DMS53 (cell line): ENCODE measurements around the gene VWC2L.
A peak's percentile ranks its signal among the peaks of the same experiment; 100 is the strongest.

Experiments used
- DNase-seq: peaks from one replicate; lab custom pipeline; 2025; lab: John Stamatoyannopoulos, UW

VWC2L gene

DNA sequence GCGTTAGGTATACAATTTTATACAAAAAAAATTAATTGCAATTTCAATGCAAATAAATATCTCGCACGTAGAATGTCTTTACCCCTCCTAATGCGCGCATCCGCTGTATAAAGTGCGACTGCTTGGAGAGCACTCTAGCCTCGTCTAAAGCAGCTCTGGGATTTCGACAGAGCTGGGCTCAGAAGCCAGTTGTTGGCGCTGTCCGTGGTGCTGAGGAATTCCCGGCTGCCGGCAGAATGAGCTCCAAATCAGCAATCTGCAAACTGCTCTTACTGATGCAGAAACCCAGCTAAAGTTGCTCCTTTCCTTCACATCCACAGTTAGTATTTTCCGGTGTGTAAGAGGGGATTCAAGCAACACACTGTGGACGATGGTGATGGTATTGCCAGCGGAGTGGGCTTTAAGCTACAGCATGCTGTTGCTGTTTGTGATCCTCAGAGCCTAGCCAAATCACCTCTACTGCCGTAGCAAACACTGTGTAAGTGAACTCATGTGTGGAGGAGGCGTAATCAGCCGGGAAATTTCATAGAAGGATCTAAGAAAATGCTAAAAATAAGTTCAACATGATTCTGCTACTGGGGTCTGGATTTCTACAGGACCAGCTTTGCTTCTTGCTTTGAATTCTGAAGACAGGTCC, at the start of gene VWC2L:
VWC2L (plus strand) TSS at position 137 of the 637 bp plus-strand sequence. CDS start 3,140 bp downstream, outside the sequence.
- peak; percentile 79 for DNase-seq

DNA sequence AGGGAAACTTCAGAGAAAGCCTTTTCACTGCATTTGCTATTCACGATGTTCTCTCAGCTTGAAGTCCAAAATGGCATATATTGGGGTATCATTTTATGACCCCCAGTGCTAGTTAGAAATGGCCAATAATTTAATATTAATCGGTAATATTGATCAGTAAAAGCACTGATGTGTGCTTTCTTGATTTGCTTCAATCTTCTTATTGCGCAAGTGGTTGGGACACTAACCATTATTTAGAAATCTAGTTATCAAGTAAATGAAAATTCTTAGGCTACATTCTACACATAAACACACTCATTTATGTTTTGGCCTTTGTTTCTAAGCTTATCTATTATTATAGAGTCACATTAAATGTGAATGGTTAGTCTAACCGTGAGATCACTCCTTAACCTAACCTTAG, 49.7 kb upstream of the VWC2L start:
- no peak for DNase-seq

GRCh38 chr2:214365549-214365948, 45.3 kb upstream of the VWC2L start:
- no peak for DNase-seq

DNA sequence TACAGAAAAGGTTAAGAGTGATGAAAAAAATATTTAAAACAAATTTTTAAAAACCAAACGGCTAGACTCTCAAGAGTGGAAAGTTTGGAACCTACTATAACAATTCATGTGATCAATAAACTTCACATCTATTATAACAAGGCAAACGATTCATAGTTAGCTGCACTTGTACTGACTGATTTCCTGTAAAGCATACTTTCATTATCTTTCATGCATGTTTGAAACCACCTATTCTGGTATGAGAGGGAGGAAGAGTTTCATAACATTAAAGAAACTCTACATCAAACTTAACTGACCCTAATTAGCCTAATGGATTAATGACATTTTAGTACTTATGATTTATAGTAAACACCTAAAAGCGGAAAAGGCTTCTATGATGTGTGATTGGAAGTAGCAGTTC, 43.7 kb upstream of the VWC2L start:
- DNase-seq = no peak

DNA sequence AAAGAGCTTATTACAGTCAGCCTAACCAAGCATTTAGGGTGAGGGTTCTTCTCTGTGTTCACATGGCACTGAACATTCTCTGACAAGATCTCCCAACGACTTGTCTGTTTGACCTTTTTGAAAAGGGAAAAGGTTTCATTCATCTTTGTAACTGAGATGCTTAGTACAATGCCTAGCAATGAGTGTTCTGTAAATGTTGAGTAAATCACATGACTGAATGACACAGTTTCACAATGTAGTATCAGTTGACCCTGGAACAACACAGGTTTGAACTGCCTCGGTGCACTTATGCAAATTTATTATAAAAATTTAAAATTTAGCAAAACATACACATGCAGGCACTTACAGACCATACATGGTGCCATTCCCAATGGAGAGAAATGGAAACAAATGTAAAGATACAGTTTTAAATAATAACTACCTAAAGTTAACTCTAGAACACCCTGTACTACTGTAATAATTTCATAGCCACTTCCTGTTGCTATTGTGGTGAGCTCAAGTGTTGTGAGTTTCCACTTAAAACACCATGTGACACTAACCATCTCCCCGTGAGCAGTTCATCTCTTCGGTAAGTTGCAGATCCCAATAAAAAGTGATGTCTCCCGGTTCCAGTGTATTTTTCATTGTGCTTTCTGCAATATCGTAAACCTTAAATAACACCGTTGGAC, 34.1 kb upstream of the VWC2L start:
- DNase-seq = peak; percentile 57

DNA sequence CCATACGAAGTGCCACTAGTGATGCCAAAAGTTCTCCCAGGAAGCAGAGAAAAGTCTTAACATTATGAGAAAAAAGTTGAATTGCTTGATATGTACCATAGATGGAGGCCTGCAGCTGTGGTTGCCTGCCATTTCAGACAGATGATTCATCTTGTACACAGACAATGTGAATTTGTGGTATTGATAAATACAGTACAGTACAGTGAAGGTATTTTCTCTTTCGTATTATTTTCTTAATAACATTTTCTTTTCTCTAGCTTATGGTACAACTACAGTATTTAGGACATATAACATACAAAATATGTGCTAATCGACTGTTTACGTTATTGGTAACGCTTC, 33.6 kb upstream of the VWC2L start:
- peak; percentile 35 for DNase-seq

DNA sequence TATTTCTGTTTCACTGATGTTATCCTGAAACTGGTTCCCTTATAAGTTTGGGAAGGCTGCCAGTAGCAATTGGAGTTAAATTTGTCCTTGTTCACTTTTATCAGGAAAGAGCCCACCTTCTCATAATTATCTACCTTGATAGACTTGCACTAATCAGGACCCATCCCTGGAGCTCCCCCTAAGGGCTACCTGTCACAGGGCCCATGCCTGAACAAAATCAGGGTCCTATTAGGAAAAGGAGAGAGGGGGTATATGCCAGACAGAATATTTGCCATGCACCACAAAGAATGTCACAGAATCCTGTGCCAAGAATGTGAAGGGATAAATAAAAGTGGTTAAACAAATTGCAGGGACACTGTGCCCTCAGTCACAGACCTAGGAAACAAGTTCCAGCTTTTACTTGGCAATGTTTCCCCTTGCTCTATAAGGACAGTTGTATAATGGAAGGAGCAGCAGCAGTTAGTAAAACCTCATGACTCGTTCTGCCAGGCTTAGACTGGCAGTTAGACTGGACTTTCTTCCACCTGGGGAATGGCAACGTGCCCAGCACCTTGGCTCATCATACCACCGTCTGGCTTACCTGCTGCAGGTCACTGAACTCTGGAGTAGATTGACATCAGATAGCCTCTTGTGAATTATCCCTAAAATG, 32.3 kb upstream of the VWC2L start:
- peak; percentile 36 for DNase-seq

DNA sequence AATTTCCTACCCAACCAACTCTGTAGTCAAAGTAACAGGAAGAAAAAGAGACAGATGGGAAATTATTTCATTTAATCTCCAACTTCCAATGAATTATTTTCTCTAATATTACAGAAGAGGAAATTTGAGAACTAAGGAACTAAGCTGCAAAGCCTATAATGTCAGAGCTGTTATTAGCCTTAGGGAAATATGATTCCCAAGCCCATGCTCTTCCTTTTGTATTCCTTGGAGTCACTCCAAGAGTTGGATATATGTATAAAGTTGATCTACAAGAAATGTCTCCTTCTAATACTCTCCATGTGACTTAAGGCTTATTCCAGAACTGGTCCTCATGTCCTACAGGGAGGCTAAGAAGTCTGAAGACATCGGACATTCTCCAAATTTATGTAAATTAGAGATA, 31.6 kb upstream of the VWC2L start:
- DNase-seq = no peak

GRCh38 chr2:214380681-214381080, 30.2 kb upstream of the VWC2L start:
- no peak for DNase-seq

DNA sequence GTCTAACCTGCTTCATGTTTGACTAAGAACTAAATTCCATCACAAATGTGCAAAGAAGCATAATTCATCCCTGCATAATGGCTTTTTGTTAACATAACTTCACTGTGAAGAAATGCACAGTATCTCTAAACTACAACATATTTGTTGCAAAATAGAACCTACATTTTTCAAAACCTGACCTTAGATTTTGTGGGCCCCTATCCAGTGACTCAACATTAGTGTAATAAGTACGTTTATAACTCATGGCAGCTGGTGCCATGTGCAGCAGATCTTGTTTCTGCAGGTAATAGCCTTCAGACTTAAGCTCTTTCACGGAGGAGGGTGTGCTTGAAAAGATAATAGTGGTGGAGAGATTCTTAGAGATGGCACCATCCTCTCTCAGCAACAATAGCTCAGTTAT, 28.6 kb upstream of the VWC2L start:
- DNase-seq = no peak

DNA sequence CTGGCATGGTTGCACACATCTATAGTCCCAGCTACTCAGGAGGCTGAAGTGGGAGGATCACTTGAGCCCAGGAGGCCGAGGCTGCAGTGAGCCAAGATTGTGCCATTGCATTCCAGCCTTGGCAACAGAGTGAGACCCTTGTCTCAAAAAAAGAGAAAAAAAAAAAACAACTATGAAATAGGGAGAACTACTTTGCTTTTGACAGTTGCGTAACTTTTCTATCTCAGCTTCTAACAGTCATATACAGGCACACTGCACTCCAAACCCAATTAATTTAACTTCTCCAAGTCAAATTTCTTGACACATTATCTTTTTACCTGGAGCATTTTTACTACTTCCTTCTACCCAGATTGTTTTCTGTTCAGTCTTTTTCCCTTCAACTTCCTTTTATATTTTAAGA, 24.1 kb upstream of the VWC2L start:
- no peak for DNase-seq

- DNase-seq = no peak
Observed at GRCh38 chr2:214389334-214389733, 21.5 kb upstream of the VWC2L start.

DNA sequence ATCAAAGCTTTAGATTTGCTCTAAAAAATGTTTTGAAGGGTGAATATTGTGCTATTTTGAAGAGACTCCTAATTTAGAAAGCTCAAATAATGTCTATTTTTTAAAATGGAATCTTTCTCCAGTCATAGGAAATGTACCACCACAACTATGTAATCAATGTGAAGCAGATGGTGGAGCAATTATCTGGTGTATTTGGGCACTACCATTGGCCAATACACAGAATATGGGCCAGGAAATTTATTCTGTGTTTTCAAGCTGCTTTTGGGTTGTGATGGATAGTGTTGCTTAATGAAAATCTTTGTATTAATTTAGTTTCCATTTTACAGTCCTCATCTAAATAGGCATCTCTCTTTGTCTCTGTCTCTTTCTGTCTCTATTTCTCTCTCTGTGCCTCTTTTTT, 17.1 kb upstream of the VWC2L start:
- no peak for DNase-seq

DNA sequence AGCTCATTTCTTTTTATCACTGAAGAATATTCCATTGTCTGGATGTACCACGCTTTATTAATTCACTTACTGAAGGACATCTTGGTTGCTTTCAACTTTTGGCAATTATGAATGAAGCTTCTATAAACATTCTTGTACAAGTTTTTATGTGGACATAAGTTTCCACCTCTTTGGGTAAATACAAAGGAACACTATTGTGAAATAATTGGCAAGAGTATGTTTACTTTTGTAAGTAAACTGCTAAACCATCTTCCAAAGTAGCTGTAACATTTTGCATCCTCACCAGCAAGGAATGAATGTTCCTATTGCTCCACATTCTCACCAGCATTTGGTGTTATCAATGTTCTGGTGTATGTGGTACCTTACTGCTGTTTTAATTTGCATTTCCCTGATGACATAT, 15.8 kb upstream of the VWC2L start:
- no peak for DNase-seq

GRCh38 chr2:214401580-214401979, 9.3 kb upstream of the VWC2L start:
- no peak for DNase-seq

DNA sequence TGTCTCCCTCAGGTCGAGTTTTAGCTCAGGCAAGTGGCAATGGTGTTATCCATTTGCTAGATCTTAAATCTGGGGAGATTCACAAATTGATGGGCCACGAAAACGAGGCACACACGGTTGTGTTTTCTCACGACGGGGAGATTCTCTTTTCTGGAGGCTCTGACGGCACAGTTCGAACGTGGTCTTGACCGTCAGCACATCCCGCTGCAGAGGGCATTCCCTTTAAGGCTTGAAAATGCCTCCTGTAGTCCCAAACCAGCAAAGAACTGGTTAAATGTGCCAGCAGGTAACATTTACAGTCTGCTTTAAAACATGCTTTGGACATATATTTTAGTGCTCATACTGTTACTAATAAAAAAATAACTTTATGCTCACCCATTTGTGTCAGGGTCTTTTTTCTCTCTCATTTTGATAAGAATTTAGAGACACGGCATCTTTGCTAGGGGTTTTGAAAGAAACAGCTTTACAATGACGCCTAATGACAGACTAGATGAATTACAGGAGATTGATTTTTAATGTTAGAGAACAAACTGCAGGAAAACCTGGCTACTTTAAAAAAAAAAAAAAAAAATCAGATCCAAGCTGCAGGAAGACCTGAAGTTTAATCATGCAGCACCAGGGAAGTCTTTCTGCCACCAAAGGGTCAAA, 602 bp upstream of the VWC2L start:
- peak; percentile 62 for DNase-seq

DNA sequence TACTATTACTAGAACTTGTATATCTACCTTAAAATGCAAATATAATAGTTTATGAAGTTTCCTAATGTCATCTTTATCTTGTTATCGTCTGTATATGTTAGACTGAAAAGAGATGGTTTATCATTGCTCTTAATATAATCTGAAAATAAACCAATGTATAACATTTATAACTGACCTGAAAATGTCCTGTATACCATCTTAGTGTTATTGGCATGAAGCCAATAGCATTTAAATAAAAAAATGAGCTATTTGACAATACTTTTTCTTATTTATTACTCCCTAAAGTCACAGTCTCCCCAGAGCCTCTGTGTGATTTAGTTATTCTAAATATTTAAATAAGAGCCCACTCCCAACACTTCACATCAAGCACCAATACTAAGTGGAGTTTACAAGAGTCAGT, 1.8 kb downstream of the VWC2L start:
- no peak for DNase-seq

- no peak for DNase-seq
Observed at GRCh38 chr2:214436470-214436869, 25.6 kb downstream of the VWC2L start.

DNA sequence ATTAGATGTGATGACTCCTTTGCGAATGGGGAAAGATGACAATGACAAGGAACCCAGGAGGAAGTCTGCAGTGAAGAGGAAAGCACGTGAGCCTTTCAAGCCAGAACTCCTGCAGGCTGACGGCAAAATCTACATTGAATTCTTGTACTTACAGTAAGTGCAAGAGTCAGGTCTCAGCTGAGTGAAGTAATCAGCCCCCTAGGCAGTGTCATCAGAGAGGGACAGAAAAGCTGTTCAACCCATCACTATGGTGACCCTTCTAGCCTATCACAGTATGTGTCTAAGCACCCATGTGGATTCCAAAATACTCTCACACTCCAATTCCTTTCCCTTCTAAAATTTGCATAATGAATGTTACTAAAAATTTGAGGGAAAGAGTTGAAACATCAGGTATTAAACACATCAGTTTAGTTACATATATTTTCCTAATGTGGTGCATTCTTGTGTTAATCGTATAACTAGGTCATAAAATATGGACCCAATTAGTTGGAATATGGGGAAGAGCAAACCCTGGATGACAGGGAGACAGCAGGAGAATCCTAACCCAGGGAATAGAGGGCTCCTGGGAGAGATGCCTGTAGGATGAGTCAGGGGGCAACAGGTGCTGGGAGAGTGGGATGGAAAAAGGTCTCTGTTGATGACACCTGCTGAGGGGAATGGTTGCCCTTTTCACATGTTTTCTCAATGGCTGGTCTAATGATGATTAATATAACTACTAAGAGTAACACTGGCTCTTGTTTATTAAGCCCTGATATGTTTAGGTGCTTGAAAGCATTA, 39.5 kb downstream of the VWC2L start:
- no peak for DNase-seq

DNA sequence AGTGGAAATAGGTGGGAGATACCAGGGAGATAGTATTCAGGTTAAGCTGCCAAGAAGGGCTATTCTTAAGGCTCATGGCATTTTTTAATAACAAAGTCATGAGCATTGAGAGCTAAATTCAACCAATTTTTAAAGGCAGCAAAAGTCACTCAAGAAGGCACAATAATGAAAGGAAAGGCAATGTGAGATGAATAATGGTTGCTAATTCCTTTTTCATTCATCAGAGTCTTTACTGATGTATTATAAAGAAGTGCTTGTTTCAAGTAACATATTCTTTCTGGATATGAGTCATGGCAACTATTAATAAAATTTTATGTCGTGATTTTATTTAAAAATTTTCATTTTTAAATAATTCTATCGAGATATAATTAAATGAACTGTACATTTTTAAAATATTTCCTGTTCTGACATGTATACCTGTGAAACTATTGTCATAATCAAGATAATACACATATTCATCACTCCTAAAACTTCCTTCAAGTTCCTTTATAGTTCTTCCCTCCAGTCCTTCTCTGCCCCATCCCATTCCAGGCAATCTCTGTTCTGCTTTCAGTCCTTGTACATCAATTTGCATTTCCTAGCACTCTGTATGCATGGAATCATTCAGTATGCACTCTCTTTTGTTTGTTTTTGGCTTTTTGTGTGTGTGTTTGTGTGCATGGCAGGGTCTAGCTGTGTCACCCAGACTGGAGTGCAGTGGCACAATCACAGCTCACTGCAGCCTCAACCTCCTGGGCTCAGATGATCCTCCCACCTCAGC, 40.8 kb downstream of the VWC2L start:
- DNase-seq = no peak

GRCh38 chr2:214465363-214466146, 54.7 kb downstream of the VWC2L start:
- DNase-seq = peak; percentile 4
